ENCODE data around the gene BCORL1. TPM values are rescaled to one million over a fixed set of nuclear protein-coding genes. Genes with fewer than 3 reads are reported as not detected.

Gene BCORL1
- total RNA-seq, 1 donor from 2014 or later, result 1.7 TPM

- DNase-seq (ENCODE audit: low read depth), result no peak
- no peak overlapping the region for H3K4me3 ChIP-seq (ENCODE audit: low read depth, low read length)
- TF ChIP-seq CTCF (conservative IDR thresholded peaks at IDR 0.05; ENCODE audit: low read depth, low read length), result no peak
Observed at GRCh38 chrX:130015181-130015580, 32.7 kb downstream of the BCORL1 start.

- TF ChIP-seq CTCF (conservative IDR thresholded peaks at IDR 0.05; ENCODE audit: low read depth, low read length), result no peak
Observed at GRCh38 chrX:130018143-130018542, 35.7 kb downstream of the BCORL1 start.

GRCh38 chrX:130020661-130021324 lies 38.4 kb downstream of the BCORL1 start:
- no peak for TF ChIP-seq CTCF (conservative IDR thresholded peaks at IDR 0.05; ENCODE audit: low read depth, low read length)
- DNase-seq (ENCODE audit: low read depth), result no peak
- no peak overlapping the region for H3K4me3 ChIP-seq (ENCODE audit: low read depth, low read length)

More at GRCh38 chrX:130018143-130018542, 35.7 kb downstream of the BCORL1 start:
- no peak for DNase-seq (ENCODE audit: low read depth)
- no peak overlapping the region for H3K4me3 ChIP-seq (ENCODE audit: low read depth, low read length)

GRCh38 chrX:130024127-130024526 lies 41.7 kb downstream of the BCORL1 start:
- H3K4me3 ChIP-seq (ENCODE audit: low read depth, low read length), result no peak overlapping the region
- TF ChIP-seq CTCF (conservative IDR thresholded peaks at IDR 0.05; ENCODE audit: low read depth, low read length), result no peak
- no peak for DNase-seq (ENCODE audit: low read depth)

- H3K4me3 ChIP-seq (ENCODE audit: low read depth, low read length), result no peak overlapping the region
- TF ChIP-seq CTCF (conservative IDR thresholded peaks at IDR 0.05; ENCODE audit: low read depth, low read length), result no peak
- no peak for DNase-seq (ENCODE audit: low read depth)
Observed at GRCh38 chrX:130025256-130025655, 42.8 kb downstream of the BCORL1 start.

- H3K4me3 ChIP-seq (ENCODE audit: low read depth, low read length), result no peak overlapping the region
- no peak for DNase-seq (ENCODE audit: low read depth)
- TF ChIP-seq CTCF (conservative IDR thresholded peaks at IDR 0.05; ENCODE audit: low read depth, low read length), result no peak
Observed at GRCh38 chrX:130027569-130027968, 45.1 kb downstream of the BCORL1 start.

GRCh38 chrX:130028196-130028595 lies 45.8 kb downstream of the BCORL1 start:
- TF ChIP-seq CTCF (conservative IDR thresholded peaks at IDR 0.05; ENCODE audit: low read depth, low read length), result peak; percentile 55
- DNase-seq (ENCODE audit: low read depth), result no peak
- no peak overlapping the region for H3K4me3 ChIP-seq (ENCODE audit: low read depth, low read length)
